Cardiac muscle cell (in vitro differentiated cells and primary cell): ENCODE data around the gene PAQR8. TPM values are rescaled to one million over a fixed set of nuclear protein-coding genes. Genes with fewer than 3 reads are reported as not detected.
"Not testable (repeated sequence)": the region's sequence is repeated elsewhere in the genome, so short reads cannot be mapped to it uniquely, and the experiment has no call there.

ENCODE experiments used
- DNase-seq, 2 donors: peaks; one replicate each; pipeline versions ENCODE4 v3.0.0 to v3.0.0-alpha.2; 2010 to 2017; ENCODE audit warnings: low read depth in 1 of 2, low spot score in 1 of 2
- H3K27ac ChIP-seq: fragments of 200-600 bp; sonication (generic); 2 replicates; pipeline ENCODE4 v1.5.1; 2016
- H3K27me3 ChIP-seq: fragments of 200-600 bp; sonication (generic); 2 replicates; pipeline ENCODE4 v1.6.0; 2016; ENCODE audit warnings: control low read depth
- H3K36me3 ChIP-seq: fragments of 200-600 bp; sonication (generic); 2 replicates; pipeline ENCODE4 v1.5.1; 2016; ENCODE audit warnings: control low read depth
- H3K4me1 ChIP-seq: fragments of 200-600 bp; sonication (generic); 2 replicates; pipeline ENCODE4 v1.8.1; 2017; ENCODE audit warnings: low read depth, mild to moderate bottlenecking, mixed run types
- H3K4me3 ChIP-seq: fragments of 200-600 bp; sonication (generic); 2 replicates; pipeline ENCODE4 v1.5.1; 2016; ENCODE audit warnings: mild to moderate bottlenecking
- H3K9me3 ChIP-seq: fragments of 200-600 bp; sonication (generic); 2 replicates; pipeline ENCODE4 v1.5.1; 2017; ENCODE audit warnings: low read depth, mild to moderate bottlenecking, control low read depth
- polyA plus RNA-seq: library from polyadenylated mRNA; unstranded; fragments of >200 nt; fragmentation: Nextera tagmentation; extraction: Ambion mirVana; gene quantifications from 2 replicates; pipeline ENCODE4 v1.2.1, GENCODE V29; 2016
- total RNA-seq: library from RNA; depleted of rRNA; stranded (reverse); fragments of >200 nt; gene quantifications from 2 replicates; pipeline ENCODE4 v1.2.3, GENCODE V29; 2016
- TF ChIP-seq, protein P1 (sequence below): IDR thresholded peaks from 2 replicates; pipeline ENCODE4 v1.5.1; 2012; ENCODE audit warnings: low read depth, mild to moderate bottlenecking, low read length

Gene PAQR8
- total and polyA plus RNA-seq, 2 experiments from 2014 or later: 15.5 to 16.8 TPM

DNA sequence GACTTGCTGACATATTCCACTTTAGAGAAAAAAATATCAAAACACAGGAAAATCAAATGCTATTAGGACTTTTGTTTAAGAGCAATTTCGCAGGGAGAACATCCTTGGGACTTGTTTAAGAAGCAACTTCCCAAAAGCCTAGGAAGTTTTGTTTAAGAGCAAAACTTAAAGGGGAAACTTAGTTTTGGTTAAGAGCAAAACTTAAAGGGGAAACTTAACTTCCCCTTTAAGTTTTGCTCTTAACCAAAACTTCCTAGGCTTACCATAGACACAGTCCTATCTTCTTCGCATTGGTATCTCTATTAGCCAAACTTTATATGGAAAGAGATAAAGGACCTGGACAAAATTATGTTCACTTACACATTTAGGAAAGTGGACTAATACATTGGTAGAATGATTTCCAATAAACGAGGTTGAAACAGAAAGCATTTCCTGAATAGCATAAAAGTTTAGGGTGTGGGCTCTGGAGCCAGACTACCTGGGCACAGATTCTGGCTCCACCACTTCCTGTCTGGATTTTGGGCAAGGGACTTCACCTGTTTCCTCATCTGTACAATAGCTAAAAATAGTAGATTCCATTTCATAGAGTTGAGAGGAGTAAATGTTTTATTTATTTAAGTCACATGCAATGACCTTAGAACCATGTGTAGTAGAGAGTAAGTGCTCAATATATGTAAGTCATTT, 15.7 kb downstream of the PAQR8 start:
- Histone ChIP-seq H3K27ac (no peak overlapping the region), H3K27me3 (no peaks in the 10 kb centered on the region), H3K4me1 (no peaks in the 10 kb centered on the region), H3K36me3 (no peaks in the 10 kb centered on the region), H3K9me3 (no peaks in the 10 kb centered on the region), H3K4me3 (no peak overlapping the region)
- TF ChIP-seq, protein P1, sequence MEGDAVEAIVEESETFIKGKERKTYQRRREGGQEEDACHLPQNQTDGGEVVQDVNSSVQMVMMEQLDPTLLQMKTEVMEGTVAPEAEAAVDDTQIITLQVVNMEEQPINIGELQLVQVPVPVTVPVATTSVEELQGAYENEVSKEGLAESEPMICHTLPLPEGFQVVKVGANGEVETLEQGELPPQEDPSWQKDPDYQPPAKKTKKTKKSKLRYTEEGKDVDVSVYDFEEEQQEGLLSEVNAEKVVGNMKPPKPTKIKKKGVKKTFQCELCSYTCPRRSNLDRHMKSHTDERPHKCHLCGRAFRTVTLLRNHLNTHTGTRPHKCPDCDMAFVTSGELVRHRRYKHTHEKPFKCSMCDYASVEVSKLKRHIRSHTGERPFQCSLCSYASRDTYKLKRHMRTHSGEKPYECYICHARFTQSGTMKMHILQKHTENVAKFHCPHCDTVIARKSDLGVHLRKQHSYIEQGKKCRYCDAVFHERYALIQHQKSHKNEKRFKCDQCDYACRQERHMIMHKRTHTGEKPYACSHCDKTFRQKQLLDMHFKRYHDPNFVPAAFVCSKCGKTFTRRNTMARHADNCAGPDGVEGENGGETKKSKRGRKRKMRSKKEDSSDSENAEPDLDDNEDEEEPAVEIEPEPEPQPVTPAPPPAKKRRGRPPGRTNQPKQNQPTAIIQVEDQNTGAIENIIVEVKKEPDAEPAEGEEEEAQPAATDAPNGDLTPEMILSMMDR: no peak
- no peak for DNase-seq

DNA sequence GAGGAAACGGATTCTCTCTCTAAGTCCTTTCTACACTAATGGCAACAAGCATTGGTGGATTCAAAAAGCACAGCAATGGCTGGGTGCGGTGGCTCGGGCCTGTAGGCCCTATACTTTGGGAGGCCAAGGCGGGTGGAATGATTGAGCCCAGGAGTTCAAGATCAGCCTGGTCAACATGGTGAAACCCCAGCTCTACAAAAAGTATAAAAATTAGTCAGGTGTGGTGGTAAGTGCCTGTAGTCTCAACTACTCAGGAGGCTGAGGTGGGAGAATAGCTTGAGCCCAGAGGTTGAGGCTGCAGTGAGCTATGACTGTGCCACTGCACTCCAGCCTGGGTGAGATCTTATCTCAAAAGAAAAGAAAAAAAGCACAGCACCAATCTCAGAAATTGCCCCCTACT, 19.3 kb downstream of the PAQR8 start:
- TF ChIP-seq, protein P1: no peak
- Histone ChIP-seq H3K27ac (no peak overlapping the region), H3K4me1 (no peaks in the 10 kb centered on the region), H3K9me3 (no peaks in the 10 kb centered on the region), H3K36me3 (no peaks in the 10 kb centered on the region), H3K4me3 (no peak overlapping the region), H3K27me3 (no peaks in the 10 kb centered on the region)
- DNase-seq: no peak

DNA sequence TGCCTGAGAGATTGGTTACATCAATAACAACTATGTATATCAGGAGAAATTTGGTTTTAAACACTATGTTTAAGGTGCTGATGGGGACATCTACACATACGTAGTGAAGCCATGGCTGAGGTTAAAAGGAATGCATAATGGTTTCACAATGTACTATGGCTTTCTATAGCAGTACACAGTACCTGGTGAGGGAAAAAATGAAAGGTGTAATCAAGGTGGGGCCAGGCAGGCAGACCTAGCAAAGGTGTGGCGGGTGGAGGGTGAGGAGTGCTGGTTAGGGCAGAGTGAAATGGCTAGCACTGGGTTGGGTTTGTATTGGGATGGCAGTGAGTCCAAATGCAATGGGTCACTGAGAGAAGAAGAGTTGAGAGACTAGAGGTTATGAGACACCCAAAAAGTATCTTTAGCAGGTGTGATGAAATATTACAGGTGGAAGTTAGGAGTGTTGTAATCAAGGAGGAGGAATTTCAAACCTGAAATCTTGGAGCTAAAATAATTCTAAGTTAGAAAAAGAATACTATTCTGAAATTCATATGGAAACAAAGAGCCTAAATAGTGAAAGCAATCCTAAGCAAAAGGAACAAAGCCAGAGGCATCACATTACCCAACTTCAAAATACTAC, 22.3 kb downstream of the PAQR8 start:
- Histone ChIP-seq H3K4me1 (no peaks in the 10 kb centered on the region), H3K36me3 (no peaks in the 10 kb centered on the region), H3K4me3 (no peak overlapping the region), H3K27ac (no peak overlapping the region), H3K27me3 (no peaks in the 10 kb centered on the region), H3K9me3 (no peaks in the 10 kb centered on the region)
- TF ChIP-seq, protein P1: no peak
- DNase-seq: no peak

DNA sequence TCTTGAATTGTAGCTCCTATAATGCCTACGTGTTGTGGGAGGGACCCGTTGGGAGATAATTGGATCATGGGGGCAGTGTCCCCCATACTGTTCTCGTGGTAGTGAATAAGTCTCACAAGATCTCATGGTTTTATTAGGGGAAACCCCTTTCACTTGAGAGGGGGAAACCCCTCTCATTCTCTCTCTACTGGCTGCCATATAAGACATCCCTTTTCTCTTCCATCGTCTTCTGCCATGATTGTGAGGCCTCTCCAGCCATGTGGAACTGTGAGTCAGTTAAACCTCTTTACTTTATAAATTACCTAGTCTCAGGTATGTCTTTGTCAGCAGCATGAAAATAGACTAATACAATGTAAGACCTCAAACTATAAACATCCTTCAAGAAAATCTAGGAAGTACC, 23.1 kb downstream of the PAQR8 start:
- no peaks in the 10 kb centered on the region for H3K27me3 ChIP-seq
- TF ChIP-seq, protein P1: no peak
- H3K36me3 ChIP-seq: no peaks in the 10 kb centered on the region
- H3K4me3 ChIP-seq: no peak overlapping the region
- no peak overlapping the region for H3K27ac ChIP-seq
- no peak for DNase-seq
- H3K9me3 ChIP-seq: no peaks in the 10 kb centered on the region
- H3K4me1 ChIP-seq: no peaks in the 10 kb centered on the region

DNA sequence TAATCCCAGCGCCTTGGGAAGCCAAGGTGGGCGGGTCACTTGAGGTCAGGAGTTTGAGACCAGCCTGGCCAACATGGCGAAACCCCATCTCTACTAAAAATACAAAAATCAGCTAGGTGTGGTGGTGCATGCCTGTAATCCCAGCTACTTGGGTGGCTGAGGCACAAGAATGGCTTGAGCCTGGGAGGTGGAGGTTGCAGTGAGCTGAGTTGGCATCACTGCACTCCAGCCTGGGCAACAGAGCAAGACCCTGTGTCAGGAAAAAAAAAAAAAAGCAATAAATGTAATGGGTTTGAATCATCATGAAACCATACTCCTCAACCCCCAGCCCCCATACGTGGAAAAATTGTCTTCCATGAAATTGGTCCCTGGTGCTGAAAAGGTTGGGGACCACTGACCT, 26.2 kb downstream of the PAQR8 start:
- H3K27ac ChIP-seq, H3K4me3 ChIP-seq, H3K4me1 ChIP-seq, H3K27me3 ChIP-seq, H3K9me3 ChIP-seq, DNase-seq, H3K36me3 ChIP-seq: not testable (repeated sequence)

DNA sequence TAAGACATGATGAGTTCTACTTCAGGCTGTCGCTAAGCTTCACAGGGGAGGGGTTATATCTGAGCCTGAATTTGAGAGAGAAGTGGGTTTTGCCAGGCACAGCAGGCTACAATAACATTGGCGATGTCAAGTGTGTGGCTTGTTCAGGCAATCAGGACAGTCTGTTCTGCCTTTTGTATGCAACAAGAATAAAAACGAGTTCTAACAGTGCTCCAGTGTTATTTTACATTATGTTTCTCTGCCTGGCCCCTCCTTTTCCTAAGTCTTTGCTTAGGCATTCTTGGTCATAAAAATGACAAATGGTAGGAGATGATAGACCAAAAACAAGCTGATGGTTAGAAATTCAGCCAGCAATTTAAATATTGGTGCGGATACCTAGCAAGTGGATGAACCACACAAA, 26.8 kb downstream of the PAQR8 start:
- no peak overlapping the region for H3K27ac ChIP-seq
- no peak overlapping the region for H3K4me3 ChIP-seq
- no peaks in the 10 kb centered on the region for H3K9me3 ChIP-seq
- no peak for DNase-seq
- TF ChIP-seq, protein P1: no peak
- H3K27me3 ChIP-seq: no peaks in the 10 kb centered on the region
- no peaks in the 10 kb centered on the region for H3K36me3 ChIP-seq
- H3K4me1 ChIP-seq: no peaks in the 10 kb centered on the region
